ENCODE data around the gene DYNLT1. TPM values are rescaled to one million over a fixed set of nuclear protein-coding genes. Genes with fewer than 3 reads are reported as not detected.

Gene DYNLT1
- total and polyA plus RNA-seq, 12 donors, result 106 to 211 (median 122) TPM

GRCh38 chr6:158643836-158644230 is 710 bp downstream of the DYNLT1 start:
- 1% methylated on average over 21 of the region's 21 CpGs for WGBS, 2 donors
- TF ChIP-seq CTCF (IDR thresholded peaks at IDR 0.05), result no peak
- Histone ChIP-seq H3K9me3 (no peaks in the 10 kb centered on the region), H3K4me3 (peak overlapping the region; percentile 75 to 99 (median 92)), H3K27me3 (no peaks in the 10 kb centered on the region), H3K27ac (peak overlapping the region; percentile 79 to 100 (median 98)), H3K4me1 (peaks cover 6 to 63% (median 39%) of the 10 kb centered on the region in 9 donors), H3K36me3 (peaks cover 0 to 32% (median 0%) of the 10 kb centered on the region in 9 donors)
- intact Hi-C loops (cut with DNase I), result no loop called here
- peak in 1 of 8 donors; percentile 1 for ATAC-seq
- no peak for DNase-seq

- H3K4me3 ChIP-seq, result peak overlapping the region in 6 of 10 donors; percentile 0 to 99 (median 90)
- H3K27ac ChIP-seq, result peak overlapping the region; percentile 18 to 100 (median 97)
- H3K9me3 ChIP-seq, result no peaks in the 10 kb centered on the region
- no peak for TF ChIP-seq CTCF (IDR thresholded peaks at IDR 0.05)
- H3K27me3 ChIP-seq, result no peaks in the 10 kb centered on the region
- ATAC-seq, result peak in 7 of 8 donors; percentile 3 to 55 (median 29)
- peak in 1 of 2 donors; percentile 46 for DNase-seq
- peaks cover 0 to 47% (median 4%) of the 10 kb centered on the region in 9 donors for H3K36me3 ChIP-seq
- WGBS, 2 donors, result 21 to 34% methylated on average over 8 of the region's 8 CpGs
- H3K4me1 ChIP-seq, result peaks cover 6 to 61% (median 47%) of the 10 kb centered on the region in 9 donors
- intact Hi-C loops (cut with DNase I), result no loop called here
Observed at GRCh38 chr6:158642097-158642601, 2.4 kb downstream of the DYNLT1 start.

- no peak for TF ChIP-seq CTCF (IDR thresholded peaks at IDR 0.05)
- intact Hi-C loops (cut with DNase I), result no loop called here
- 88 to 89% methylated on average over 2 of the region's 2 CpGs for WGBS, 2 donors
- H3K27ac ChIP-seq, result peak overlapping the region in 2 of 10 donors; percentile 2 to 29
- DNase-seq, result no peak
- no peaks in the 10 kb centered on the region for H3K27me3 ChIP-seq
- peaks cover 0 to 63% (median 17%) of the 10 kb centered on the region in 9 donors for H3K36me3 ChIP-seq
- H3K9me3 ChIP-seq, result no peaks in the 10 kb centered on the region
- ATAC-seq, result no peak
- peaks cover 6 to 59% (median 47%) of the 10 kb centered on the region in 9 donors for H3K4me1 ChIP-seq
- H3K4me3 ChIP-seq, result no peak overlapping the region
Observed at GRCh38 chr6:158640519-158640918, 4.0 kb downstream of the DYNLT1 start.

GRCh38 chr6:158639056-158639455 is 5.5 kb downstream of the DYNLT1 start:
- intact Hi-C loops (cut with DNase I), result loop anchor here in 1 of 10 donors (10.0 kb wide), 1 partner anchor 56 kb away; no protein-coding TSS in a partner anchor
- WGBS, 2 donors, result 79 to 90% methylated on average over 5 of the region's 5 CpGs
- no peaks in the 10 kb centered on the region for H3K9me3 ChIP-seq
- no peak for ATAC-seq
- no peak for DNase-seq
- H3K27ac ChIP-seq, result peak overlapping the region in 1 of 10 donors; percentile 46
- H3K4me3 ChIP-seq, result no peak overlapping the region
- TF ChIP-seq CTCF (IDR thresholded peaks at IDR 0.05), result no peak
- H3K4me1 ChIP-seq, result peaks cover 6 to 53% (median 43%) of the 10 kb centered on the region in 9 donors
- H3K27me3 ChIP-seq, result no peaks in the 10 kb centered on the region
- peaks cover 0 to 78% (median 23%) of the 10 kb centered on the region in 9 donors for H3K36me3 ChIP-seq

Measured in heart right ventricle (tissue), 16 donors.